Endodermal cell (in vitro differentiated cells): ENCODE results near the gene CTDSPL2. TPM values are rescaled to one million over a fixed set of nuclear protein-coding genes. Genes with fewer than 3 reads are reported as not detected.
"Not testable (repeated sequence)": the region's sequence is repeated elsewhere in the genome, so short reads cannot be mapped to it uniquely, and the experiment has no call there.

Source experiments
- DNase-seq: peaks from one replicate; pipeline ENCODE4 v3.0.0-alpha.2; 2017
- H3K27ac ChIP-seq: 2 replicates; pipeline ENCODE4 v1.5.1; 2013; ENCODE audit warnings: mild to moderate bottlenecking, low read depth, low read length, moderate library complexity
- H3K27me3 ChIP-seq: 2 replicates; pipeline ENCODE4 v1.6.1; 2013; ENCODE audit warnings: mild to moderate bottlenecking, low read length, moderate library complexity; ENCODE audit not compliant: insufficient read depth, control insufficient read depth, poor library complexity, severe bottlenecking
- H3K36me3 ChIP-seq: 2 replicates; pipeline ENCODE4 v1.7.0; 2013; ENCODE audit warnings: mild to moderate bottlenecking, low read length, moderate library complexity; ENCODE audit not compliant: control insufficient read depth, insufficient read depth
- H3K4me1 ChIP-seq: one replicate; pipeline ENCODE4 v1.7.0; 2013; ENCODE audit warnings: low read length; ENCODE audit not compliant: control insufficient read depth, insufficient read depth
- H3K4me3 ChIP-seq: 2 replicates; pipeline ENCODE4 v1.5.1; 2013; ENCODE audit warnings: mild to moderate bottlenecking, low read length, moderate library complexity
- H3K9ac ChIP-seq: 2 replicates; pipeline ENCODE4 v1.6.1; 2013; ENCODE audit warnings: mild to moderate bottlenecking, low read length, moderate library complexity; ENCODE audit not compliant: poor library complexity, severe bottlenecking; ENCODE audit errors: extremely low read depth
- H3K9me3 ChIP-seq: 2 replicates; pipeline ENCODE4 v1.6.1; 2013; ENCODE audit warnings: mild to moderate bottlenecking, low read length, moderate library complexity; ENCODE audit not compliant: control insufficient read depth
- H3K27ac Mint-ChIP-seq: 2 replicates; pipeline ENCODE4 v1.8.0; 2020; ENCODE audit warnings: mixed read lengths
- H3K27me3 Mint-ChIP-seq: 2 replicates; pipeline ENCODE4 v1.8.0; 2021; ENCODE audit warnings: mild to moderate bottlenecking, mixed read lengths; ENCODE audit not compliant: insufficient read depth
- H3K36me3 Mint-ChIP-seq: 2 replicates; pipeline ENCODE4 v1.8.0; 2020; ENCODE audit warnings: low read depth, mixed read lengths
- H3K4me1 Mint-ChIP-seq: 2 replicates; pipeline ENCODE4 v1.8.0; 2020; ENCODE audit warnings: mixed read lengths
- H3K4me3 Mint-ChIP-seq: 2 replicates; pipeline ENCODE4 v1.8.0; 2020; ENCODE audit warnings: mild to moderate bottlenecking, moderate library complexity, mixed read lengths
- H3K9me3 Mint-ChIP-seq: 2 replicates; pipeline ENCODE4 v1.8.0; 2020; ENCODE audit warnings: mild to moderate bottlenecking, mixed read lengths
- CTCF ChIP-seq: fragments of 200-600 bp; sonication (generic); conservative IDR thresholded peaks from 2 replicates; pipeline ENCODE4 v1.5.0; 2021; ENCODE audit warnings: antibody characterized with exemption, mild to moderate bottlenecking
- WGBS, 2 experiments: methylation state at CpG; one replicate each; pipeline versions ENCODE4 v1.1.5 to v1.1.7; 2013; ENCODE audit warnings: missing lambda C conversion rate in 2 of 2, mixed read lengths in 1 of 2; ENCODE audit not compliant: insufficient coverage in 1 of 2, insufficient read length in 1 of 2; 5-methylcytosine and 5-hydroxymethylcytosine counted together
- total RNA-seq, 2 donors: library from RNA; stranded (reverse); fragmentation: NEBNext Ultra II Directional in 1 of 2; extraction: Animal tissue kit (Norgen Biotek cat#: 25700) in 1 of 2; gene quantifications; 2 replicates in 1 of 2; 3 replicates in 1 of 2; pipeline ENCODE4 v1.2.1, GENCODE V29; 2021

The CTDSPL2 gene
- total RNA-seq, 2 donors from 2014 or later = 71.1 to 74.3 TPM

GRCh38 chr15:44537735-44538240 is 110.4 kb downstream of the CTDSPL2 start:
- Histone ChIP-seq H3K27ac (peak overlapping the region; percentile 91), H3K36me3 (peaks cover 26% of the 10 kb centered on the region), H3K27me3 (no peaks in the 10 kb centered on the region), H3K4me3 (peak overlapping the region; percentile 88), H3K9ac (peak overlapping the region; percentile 87), H3K4me1 (no peaks in the 10 kb centered on the region), H3K9me3 (no peaks in the 10 kb centered on the region)
- peak; percentile 28 for TF ChIP-seq CTCF
- Mint-ChIP-seq H3K27ac (peak overlapping the region; percentile 42), H3K36me3 (peaks cover 48% of the 10 kb centered on the region), H3K4me1 (peaks cover 14% of the 10 kb centered on the region), H3K27me3 (no peaks in the 10 kb centered on the region), H3K4me3 (peak overlapping the region; percentile 77), H3K9me3 (no peaks in the 10 kb centered on the region)
- WGBS, 2 experiments = 11 to 20% methylated on average over 4 to 10 of the region's 13 CpGs
- no peak for DNase-seq

- Mint-ChIP-seq H3K4me1 (peaks cover 9% of the 10 kb centered on the region), H3K4me3 (no peak overlapping the region), H3K27me3 (no peaks in the 10 kb centered on the region), H3K9me3 (no peaks in the 10 kb centered on the region), H3K27ac (no peak overlapping the region), H3K36me3 (peaks cover 45% of the 10 kb centered on the region)
- DNase-seq = no peak
- H3K27ac ChIP-seq = no peak overlapping the region
- 95 to 97% methylated on average over 2 to 4 of the region's 4 CpGs for WGBS, 2 experiments
- no peak overlapping the region for H3K4me3 ChIP-seq
- H3K27me3 ChIP-seq = no peaks in the 10 kb centered on the region
- no peak overlapping the region for H3K9ac ChIP-seq
- peaks cover 42% of the 10 kb centered on the region for H3K36me3 ChIP-seq
- H3K4me1 ChIP-seq = no peaks in the 10 kb centered on the region
- TF ChIP-seq CTCF = no peak
- no peaks in the 10 kb centered on the region for H3K9me3 ChIP-seq
Measured at GRCh38 chr15:44541282-44541958, 114.0 kb downstream of the CTDSPL2 start.

- no peak overlapping the region for H3K27ac Mint-ChIP-seq
- Histone ChIP-seq H3K27me3 (no peaks in the 10 kb centered on the region), H3K27ac (no peak overlapping the region), H3K4me3 (no peak overlapping the region), H3K9me3 (no peaks in the 10 kb centered on the region), H3K9ac (no peak overlapping the region), H3K4me1 (no peaks in the 10 kb centered on the region), H3K36me3 (peaks cover 42% of the 10 kb centered on the region)
- no peaks in the 10 kb centered on the region for H3K9me3 Mint-ChIP-seq
- peaks cover 45% of the 10 kb centered on the region for H3K36me3 Mint-ChIP-seq
- no peaks in the 10 kb centered on the region for H3K27me3 Mint-ChIP-seq
- peaks cover 9% of the 10 kb centered on the region for H3K4me1 Mint-ChIP-seq
- H3K4me3 Mint-ChIP-seq = no peak overlapping the region
- no peak for TF ChIP-seq CTCF
- no peak for DNase-seq
Measured at GRCh38 chr15:44542596-44542995, 115.2 kb downstream of the CTDSPL2 start.

- not testable (repeated sequence) for H3K27me3 Mint-ChIP-seq, H3K27ac Mint-ChIP-seq
- 96 to 100% methylated on average over 3 to 5 of the region's 5 CpGs for whole genome bisulfite sequencing, 2 experiments
Measured at GRCh38 chr15:44544745-44545144, 117.3 kb downstream of the CTDSPL2 start.

More at GRCh38 chr15:44544745-44545144, 117.3 kb downstream of the CTDSPL2 start:
- H3K27me3 ChIP-seq, H3K9me3 Mint-ChIP-seq, H3K9me3 ChIP-seq, H3K4me1 ChIP-seq, H3K4me3 Mint-ChIP-seq, H3K4me3 ChIP-seq, DNase-seq, H3K27ac ChIP-seq, H3K9ac ChIP-seq, H3K4me1 Mint-ChIP-seq: not testable (repeated sequence)
- H3K36me3 Mint-ChIP-seq = peaks cover 48% of the 10 kb centered on the region
- peaks cover 56% of the 10 kb centered on the region for H3K36me3 ChIP-seq
